Body of pancreas (tissue), 4 donors: ENCODE results near the gene AGBL4.

ENCODE experiments used
- CTCF ChIP-seq, 7 experiments: fragments of 450-650 bp in 4 of 7; fragments of 200-600 bp in 3 of 7; sonication (generic) in 3 of 7; IDR thresholded peaks; one replicate each; pipeline ENCODE4 v1.5.1; 2016 to 2019; ENCODE audit warnings: antibody characterized with exemption in 7 of 7
- POLR2A ChIP-seq, 3 donors: fragments of 450-650 bp; IDR thresholded peaks; one replicate each; pipeline ENCODE4 v1.6.1; 2016; ENCODE audit warnings: antibody characterized with exemption in 3 of 3, mild to moderate bottlenecking in 2 of 3

DNA sequence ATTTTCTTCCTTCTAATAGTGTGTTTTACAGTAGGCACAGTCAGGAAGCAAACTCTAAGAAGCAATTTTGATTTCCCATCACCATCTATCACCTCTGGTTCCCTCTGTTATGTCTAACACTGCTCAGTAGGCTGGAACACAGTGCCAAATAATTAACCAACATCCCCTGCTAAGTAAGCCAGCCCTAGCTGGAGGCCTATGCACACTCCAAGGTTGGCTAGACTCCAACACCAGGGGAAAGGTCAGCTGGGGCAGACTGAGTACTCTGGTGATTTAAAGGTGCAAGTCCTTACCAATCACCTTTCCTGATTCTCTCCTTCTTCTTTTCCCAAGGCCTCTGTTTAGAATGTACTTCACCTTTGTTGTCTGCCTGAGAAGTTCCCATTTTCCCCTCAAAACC is 1200.6 kb downstream of the AGBL4 start:
- TF ChIP-seq CTCF (IDR thresholded peaks at IDR 0.05) (no peak), POLR2A (IDR thresholded peaks at IDR 0.05) (no peak)
